Transverse colon (tissue), 4 donors: ENCODE measurements around the gene RBFOX1. TPM values are rescaled to one million over a fixed set of nuclear protein-coding genes. Genes with fewer than 3 reads are reported as not detected.

Experiments used
- DNase-seq: peaks from one replicate; pipeline ENCODE4 v3.0.0-alpha.2; 2019
- H3K27ac ChIP-seq, 4 donors: fragments of 200-600 bp; sonication (generic); 2 replicates each; pipeline ENCODE4 v1.5.1; 2016 to 2018; ENCODE audit warnings: inconsistent platforms in 4 of 4
- H3K27me3 ChIP-seq: fragments of 200-600 bp; sonication (generic); 2 replicates; pipeline ENCODE4 v1.5.1; 2017; ENCODE audit warnings: inconsistent platforms
- H3K36me3 ChIP-seq, 4 donors: fragments of 200-600 bp; sonication (generic); 2 replicates each; pipeline ENCODE4 v1.5.1; 2017 to 2019; ENCODE audit warnings: inconsistent platforms in 4 of 4
- H3K4me1 ChIP-seq, 4 donors: fragments of 200-600 bp; sonication (generic); 2 replicates each; pipeline ENCODE4 v1.5.1; 2017 to 2020; ENCODE audit warnings: inconsistent platforms in 4 of 4
- H3K4me3 ChIP-seq, 4 donors: fragments of 200-600 bp; sonication (generic); 1 replicate in 1 of 4; 2 replicates in 3 of 4; pipeline versions ENCODE4 v1.5.1 to v1.6.1; 2017 to 2019; ENCODE audit warnings: inconsistent platforms in 4 of 4
- H3K9me3 ChIP-seq, 2 donors: fragments of 200-600 bp; sonication (generic); 2 replicates each; pipeline ENCODE4 v1.5.1; 2017 to 2019; ENCODE audit warnings: inconsistent platforms in 2 of 2
- EP300 ChIP-seq: sonication (generic); formaldehyde crosslinking; IDR thresholded peaks from one replicate; pipeline ENCODE4 v1.6.1; 2017; ENCODE audit warnings: antibody characterized with exemption, low read depth
- POLR2A ChIP-seq: fragments of 450-650 bp; IDR thresholded peaks from one replicate; pipeline ENCODE4 v1.6.1; 2016; ENCODE audit warnings: antibody characterized with exemption, mild to moderate bottlenecking, moderate library complexity
- POLR2AphosphoS5 ChIP-seq, 3 donors: sonication (generic); formaldehyde crosslinking; IDR thresholded peaks; one replicate each; pipeline ENCODE4 v1.6.1; 2016; ENCODE audit warnings: antibody characterized with exemption in 3 of 3
- WGBS, 2 donors: methylation state at CpG; one replicate each; pipeline ENCODE4 v1.1.5; 2018; ENCODE audit warnings: low coverage in 1 of 2; 5-methylcytosine and 5-hydroxymethylcytosine counted together
- in situ Hi-C, 4 donors: fragments of 200-750 bp; cut with MboI; loops; one replicate each; pipeline versions ENCODE4 v1.15.0 to v1.15.1; 2017; ENCODE audit warnings: low sequenced_read_pairs in 3 of 4, low pct_ligation_motif_present in 1 of 4, low pct_unique_long_range_greater_than_20kb in 1 of 4
- intact Hi-C: fragments of 100-400 bp; cut with DNase I; formaldehyde crosslinking; loops from one replicate; pipeline ENCODE4 v1.15.1; 2023; ENCODE audit warnings: low total_unique reads
- total RNA-seq, 4 donors: library from RNA; depleted of rRNA; stranded (reverse); fragments of >200 nt; gene quantifications; one replicate each; pipeline ENCODE4 v1.1.0, GENCODE V29; 2016
- TF ChIP-seq, protein P1 (sequence below), 5 experiments: fragments of 200-600 bp in 3 of 5; fragments of 450-650 bp in 2 of 5; sonication (generic) in 3 of 5; IDR thresholded peaks; 1 replicate in 2 of 5; 2 replicates in 3 of 5; pipeline ENCODE4 v1.5.1; 2016 to 2017; ENCODE audit warnings: antibody characterized with exemption in 5 of 5, inconsistent platforms in 3 of 5, mild to moderate bottlenecking in 2 of 5, moderate library complexity in 1 of 5

The RBFOX1 gene
- total RNA-seq, 4 donors from 2014 or later = 2.3 to 8.2 (median 3.2) TPM

DNA sequence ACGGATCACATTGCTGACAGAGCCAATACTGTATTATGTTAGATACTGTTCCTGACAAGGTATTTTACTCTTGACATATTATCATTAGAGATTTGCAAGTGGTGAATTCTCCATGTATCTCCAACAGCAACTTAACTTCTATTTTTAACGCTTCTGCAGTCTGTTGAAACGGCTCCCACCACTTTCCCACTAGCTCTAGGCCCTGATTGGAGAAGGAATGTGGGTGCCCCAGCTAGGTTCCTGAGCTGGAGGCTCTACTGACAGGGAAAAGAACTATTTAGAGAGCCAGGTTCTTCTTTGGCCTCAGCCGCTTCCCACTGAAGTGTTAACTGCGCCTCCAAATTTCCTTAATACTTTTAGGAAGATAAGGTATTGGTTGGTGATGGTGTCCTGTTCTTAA, 191.8 kb downstream of the RBFOX1 start:
- Histone ChIP-seq H3K27me3 (no peaks in the 10 kb centered on the region), H3K27ac (no peak overlapping the region), H3K4me3 (no peak overlapping the region), H3K9me3 (no peaks in the 10 kb centered on the region), H3K4me1 (no peaks in the 10 kb centered on the region), H3K36me3 (no peaks in the 10 kb centered on the region)
- no peak for TF ChIP-seq EP300
- TF ChIP-seq, protein P1, sequence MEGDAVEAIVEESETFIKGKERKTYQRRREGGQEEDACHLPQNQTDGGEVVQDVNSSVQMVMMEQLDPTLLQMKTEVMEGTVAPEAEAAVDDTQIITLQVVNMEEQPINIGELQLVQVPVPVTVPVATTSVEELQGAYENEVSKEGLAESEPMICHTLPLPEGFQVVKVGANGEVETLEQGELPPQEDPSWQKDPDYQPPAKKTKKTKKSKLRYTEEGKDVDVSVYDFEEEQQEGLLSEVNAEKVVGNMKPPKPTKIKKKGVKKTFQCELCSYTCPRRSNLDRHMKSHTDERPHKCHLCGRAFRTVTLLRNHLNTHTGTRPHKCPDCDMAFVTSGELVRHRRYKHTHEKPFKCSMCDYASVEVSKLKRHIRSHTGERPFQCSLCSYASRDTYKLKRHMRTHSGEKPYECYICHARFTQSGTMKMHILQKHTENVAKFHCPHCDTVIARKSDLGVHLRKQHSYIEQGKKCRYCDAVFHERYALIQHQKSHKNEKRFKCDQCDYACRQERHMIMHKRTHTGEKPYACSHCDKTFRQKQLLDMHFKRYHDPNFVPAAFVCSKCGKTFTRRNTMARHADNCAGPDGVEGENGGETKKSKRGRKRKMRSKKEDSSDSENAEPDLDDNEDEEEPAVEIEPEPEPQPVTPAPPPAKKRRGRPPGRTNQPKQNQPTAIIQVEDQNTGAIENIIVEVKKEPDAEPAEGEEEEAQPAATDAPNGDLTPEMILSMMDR (IDR thresholded peaks at IDR 0.05) = no peak
- WGBS, 2 donors = 58 to 65% methylated on average over 2 to 5 of the region's 5 CpGs
- no peak for DNase-seq
- intact Hi-C loops = no loop called here
- in situ Hi-C loops = no loop called here

DNA sequence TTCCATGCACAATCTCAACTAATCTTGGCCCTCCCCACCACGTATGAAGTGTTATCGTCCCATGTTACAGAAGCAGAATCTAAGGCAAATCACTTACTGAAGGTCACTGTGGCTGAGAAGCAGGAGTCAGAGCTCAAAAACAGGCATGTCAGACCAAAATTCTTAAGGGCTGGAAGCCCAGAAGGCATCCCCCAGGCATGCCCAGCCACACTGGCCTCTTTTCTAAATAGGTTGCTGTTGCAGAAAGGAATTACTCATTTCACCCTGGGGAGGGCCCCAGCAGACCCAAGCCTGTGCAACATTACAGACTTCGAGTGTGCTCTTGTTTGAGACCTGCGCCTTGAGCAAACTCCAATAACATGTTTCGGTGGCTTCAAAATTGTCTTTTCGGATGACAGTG, 194.1 kb downstream of the RBFOX1 start:
- Histone ChIP-seq H3K27me3 (no peaks in the 10 kb centered on the region), H3K36me3 (no peaks in the 10 kb centered on the region), H3K9me3 (no peaks in the 10 kb centered on the region), H3K4me1 (no peaks in the 10 kb centered on the region), H3K27ac (no peak overlapping the region), H3K4me3 (no peak overlapping the region)
- no peak for TF ChIP-seq POLR2AphosphoS5 (IDR thresholded peaks at IDR 0.05)
- in situ Hi-C loops (no loop called here), intact Hi-C loops (no loop called here)
- WGBS, 2 donors = 85 to 94% methylated on average over 6 of the region's 6 CpGs
- no peak for DNase-seq

DNA sequence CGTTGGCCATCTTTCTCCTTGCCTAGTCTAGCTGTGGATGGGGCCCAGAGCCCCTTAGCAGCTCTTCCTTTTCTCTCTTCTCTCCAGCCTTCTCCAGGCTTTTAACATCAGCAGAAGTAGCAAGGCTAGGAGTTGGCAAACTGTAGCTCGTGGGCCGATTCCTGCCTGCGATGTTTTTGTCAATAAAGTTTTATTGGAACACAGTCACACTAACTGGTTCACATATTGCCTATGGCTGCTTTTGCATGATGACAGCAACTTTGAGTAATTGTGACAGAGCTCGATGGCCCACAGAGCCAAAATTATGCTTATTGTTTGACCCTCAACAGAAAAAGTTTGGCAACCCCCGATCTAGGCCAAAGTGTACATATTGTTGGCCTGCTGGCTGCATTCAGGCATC, 199.9 kb downstream of the RBFOX1 start:
- Histone ChIP-seq H3K9me3 (no peaks in the 10 kb centered on the region), H3K4me3 (no peak overlapping the region), H3K36me3 (no peaks in the 10 kb centered on the region), H3K27ac (no peak overlapping the region), H3K4me1 (no peaks in the 10 kb centered on the region), H3K27me3 (no peaks in the 10 kb centered on the region)
- TF ChIP-seq POLR2AphosphoS5 (IDR thresholded peaks at IDR 0.05) = no peak
- TF ChIP-seq POLR2A = no peak
- TF ChIP-seq, protein P1 (IDR thresholded peaks at IDR 0.05) = no peak
- no peak for TF ChIP-seq EP300
- DNase-seq = no peak
- intact Hi-C loops (no loop called here), in situ Hi-C loops (no loop called here)
- WGBS, 2 donors = 90 to 100% methylated on average over 1 to 6 of the region's 6 CpGs

DNA sequence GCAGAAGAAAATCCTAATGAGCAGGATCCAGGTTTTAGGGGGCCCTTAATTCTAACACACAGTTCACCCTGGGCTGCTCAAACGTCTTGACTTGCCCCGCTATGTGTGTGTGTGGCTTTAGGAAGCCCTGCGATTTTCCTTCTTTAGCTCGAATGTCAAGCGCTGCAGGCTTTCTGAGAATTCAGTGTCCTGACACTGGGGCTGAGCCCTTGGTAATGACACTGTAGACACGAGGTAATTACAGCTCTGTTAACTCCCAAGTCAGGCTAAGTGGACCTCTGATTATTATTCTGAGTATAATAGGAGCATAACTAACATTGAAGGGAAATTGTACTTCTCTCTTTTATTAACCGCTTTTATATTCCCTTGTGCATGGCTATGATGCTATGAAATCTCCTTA, 202.1 kb downstream of the RBFOX1 start:
- WGBS, 2 donors = 69 to 71% methylated on average over 5 to 7 of the region's 7 CpGs
- Histone ChIP-seq H3K27me3 (no peaks in the 10 kb centered on the region), H3K4me3 (no peak overlapping the region), H3K27ac (no peak overlapping the region), H3K36me3 (no peaks in the 10 kb centered on the region), H3K9me3 (peaks cover 0 to 3% of the 10 kb centered on the region in 2 donors), H3K4me1 (no peaks in the 10 kb centered on the region)
- intact Hi-C loops (no loop called here), in situ Hi-C loops (no loop called here)
- TF ChIP-seq POLR2AphosphoS5 (IDR thresholded peaks at IDR 0.05) = no peak
- TF ChIP-seq, protein P1 (IDR thresholded peaks at IDR 0.05) = no peak
- TF ChIP-seq EP300 = no peak
- DNase-seq = no peak

DNA sequence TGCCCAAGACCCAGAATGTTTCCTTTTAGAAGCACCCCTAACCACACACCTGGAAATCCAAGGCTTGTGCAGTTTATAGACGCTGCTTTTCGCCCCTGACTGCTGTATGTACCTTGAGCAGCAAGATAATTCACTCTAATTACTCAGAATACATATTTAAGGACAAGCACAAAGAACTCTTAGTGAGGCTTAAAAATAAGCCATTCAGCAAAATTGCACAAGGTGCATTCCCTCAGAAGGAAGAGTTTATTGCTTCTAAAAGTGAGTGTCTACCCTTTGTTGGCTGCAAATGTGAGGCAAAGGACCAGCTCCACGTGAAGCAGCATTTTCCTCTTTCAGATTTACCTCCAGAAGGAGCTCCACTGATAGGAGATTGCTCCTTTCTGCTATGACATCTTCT, 208.4 kb downstream of the RBFOX1 start:
- peaks cover 0 to 3% of the 10 kb centered on the region in 2 donors for H3K9me3 ChIP-seq
- in situ Hi-C loops = no loop called here
- DNase-seq = no peak
- 33 to 55% methylated on average over 1 to 3 of the region's 3 CpGs for WGBS, 2 donors
- no peak overlapping the region for H3K27ac ChIP-seq
- H3K27me3 ChIP-seq = no peaks in the 10 kb centered on the region
- no peaks in the 10 kb centered on the region for H3K4me1 ChIP-seq
- TF ChIP-seq POLR2A (no peak), POLR2AphosphoS5 (IDR thresholded peaks at IDR 0.05) (no peak), EP300 (no peak)
- TF ChIP-seq, protein P1 (IDR thresholded peaks at IDR 0.05) = no peak
- intact Hi-C loops = loop anchor here (5.0 kb wide), 1 partner anchor 279 kb away; no protein-coding TSS in a partner anchor
- H3K36me3 ChIP-seq = no peaks in the 10 kb centered on the region
- H3K4me3 ChIP-seq = no peak overlapping the region
